GM12878 (cell line): ENCODE measurements around the gene ATXN7L1. TPM values are rescaled to one million over a fixed set of nuclear protein-coding genes. Genes with fewer than 3 reads are reported as not detected.

Experiments
- ATAC-seq: fragments of 200-7000 bp; cut with Tn5 transposase; 3 replicates; pipeline ENCODE4 v1.9.1; 2020; ENCODE audit warnings: mild to moderate bottlenecking, moderate library complexity
- BruUV-seq: library from RNA; stranded (reverse); fragments of 400-500 nt; replicated peaks from 2 replicates; lab custom pipeline; 2021; lab: Mats Ljungman, UMichigan
- CTCF ChIA-PET: fragments of 300-600 bp; sonication (Branson Sonifier 250); formaldehyde crosslinking; extraction: SDS; loops from one replicate; lab custom pipeline; 2021; ENCODE audit warnings: inconsistent platforms; lab: Yijun Ruan, JAX
- POLR2A ChIA-PET: fragments of 350-600 bp; formaldehyde crosslinking; extraction: SDS; loops from one replicate; lab custom pipeline; 2021; ENCODE audit warnings: inconsistent platforms; lab: Charles Lee
- RAD21 ChIA-PET: fragments of 300-600 bp; sonication (Branson Sonifier 250); formaldehyde crosslinking; loops from one replicate; lab custom pipeline; 2023; ENCODE audit warnings: antibody characterized with exemption; ENCODE audit not compliant: unreplicated experiment; lab: Charles Lee
- SMC1A ChIA-PET: fragments of 300-600 bp; sonication (Branson Sonifier 250); formaldehyde crosslinking; loops from one replicate; lab custom pipeline; 2023; ENCODE audit not compliant: unreplicated experiment, uncharacterized antibody; lab: Charles Lee
- DNase-seq: peaks from one replicate; pipeline ENCODE4 v3.0.0-alpha.2; 2011; ENCODE audit warnings: low read depth, low spot score
- FAIRE-seq: peaks from 3 replicates; lab custom pipeline; 2011; peaks lifted over from hg19 to GRCh38; lab: Jason Lieb, UNC
- H2AFZ ChIP-seq: 2 replicates; pipeline ENCODE4 v1.6.0; 2011; ENCODE audit warnings: low read depth, low read length, control low read depth; ENCODE audit not compliant: control insufficient read depth
- H3K27ac ChIP-seq: 2 replicates; pipeline ENCODE4 v1.5.1; 2011; ENCODE audit warnings: control low read depth; ENCODE audit not compliant: control insufficient read depth, insufficient read depth
- H3K27me3 ChIP-seq, 2 experiments: replicated peaks in 1 of 2; 2 replicates each; pipeline versions ENCODE4 v1.6.0 to v1.6.1; 2011; ENCODE audit warnings: low read length in 1 of 2; ENCODE audit not compliant: control insufficient read depth in 2 of 2, insufficient read depth in 2 of 2
- H3K36me3 ChIP-seq, 2 experiments: 2 replicates each; pipeline ENCODE4 v1.5.1; 2011; ENCODE audit warnings: low read length in 1 of 2; ENCODE audit not compliant: control insufficient read depth in 2 of 2, insufficient read depth in 2 of 2
- H3K4me1 ChIP-seq: 2 replicates; pipeline ENCODE4 v1.6.1; 2011; ENCODE audit warnings: mild to moderate bottlenecking, low read length, moderate library complexity, mixed read lengths; ENCODE audit not compliant: control insufficient read depth, insufficient read depth
- H3K4me2 ChIP-seq: 2 replicates; pipeline ENCODE4 v1.6.0; 2011; ENCODE audit warnings: control low read depth; ENCODE audit not compliant: control insufficient read depth, insufficient read depth
- H3K4me3 ChIP-seq: fragments of 200-600 bp; sonication (generic); 2 replicates; pipeline ENCODE4 v1.5.1; 2016
- H3K79me2 ChIP-seq: 2 replicates; pipeline ENCODE4 v1.6.0; 2011; ENCODE audit warnings: low read length; ENCODE audit not compliant: control insufficient read depth, insufficient read depth
- H3K9ac ChIP-seq: 2 replicates; pipeline ENCODE4 v1.8.0; 2011; ENCODE audit warnings: low read length, control low read depth, mixed read lengths; ENCODE audit not compliant: control insufficient read depth, insufficient read depth
- H3K9me3 ChIP-seq: replicated peaks from 3 replicates; pipeline ENCODE4 v1.5.1; 2011; ENCODE audit warnings: mild to moderate bottlenecking, low read length; ENCODE audit not compliant: control insufficient read depth, insufficient read depth
- H4K20me1 ChIP-seq: 2 replicates; pipeline ENCODE4 v1.6.0; 2011; ENCODE audit not compliant: control insufficient read depth, insufficient read depth
- BACH1 ChIP-seq: fragments of 450-650 bp; IDR thresholded peaks from 2 replicates; pipeline ENCODE4 v1.6.1; 2017; ENCODE audit warnings: mild to moderate bottlenecking, borderline replicate concordance
- BCL11A ChIP-seq: IDR thresholded peaks from 2 replicates; pipeline ENCODE4 v1.6.1; 2011; ENCODE audit warnings: low read depth, low read length
- CREM ChIP-seq: IDR thresholded peaks from 2 replicates; pipeline ENCODE4 v1.6.1; 2014; ENCODE audit warnings: antibody characterized with exemption, low read depth
- ESRRA ChIP-seq: IDR thresholded peaks from 2 replicates; pipeline ENCODE4 v1.6.1; 2012; ENCODE audit warnings: mild to moderate bottlenecking, low read length, improper control_type of control experiment
- KAT2A ChIP-seq: conservative IDR thresholded peaks from 2 replicates; pipeline ENCODE4 v1.6.1; 2011; ENCODE audit warnings: low read depth, low read length; ENCODE audit not compliant: control insufficient read depth
- LARP7 ChIP-seq: fragments of 450-650 bp; IDR thresholded peaks from 2 replicates; pipeline ENCODE4 v1.6.1; 2017; ENCODE audit warnings: mild to moderate bottlenecking
- MTA2 ChIP-seq: fragments of 450-650 bp; IDR thresholded peaks from 2 replicates; pipeline ENCODE4 v1.6.1; 2016; ENCODE audit warnings: low read depth, mild to moderate bottlenecking, moderate library complexity
- NBN ChIP-seq: fragments of 450-650 bp; IDR thresholded peaks from 2 replicates; pipeline ENCODE4 v1.6.1; 2016
- NFXL1 ChIP-seq: fragments of 450-650 bp; IDR thresholded peaks from 2 replicates; pipeline ENCODE4 v1.6.1; 2017; ENCODE audit warnings: antibody characterized with exemption, mild to moderate bottlenecking, borderline replicate concordance
- NR2C2 ChIP-seq: IDR thresholded peaks from 2 replicates; pipeline ENCODE4 v1.6.1; 2011; ENCODE audit warnings: borderline replicate concordance, low read depth; ENCODE audit not compliant: control insufficient read depth, insufficient read length
- PAX5 ChIP-seq: IDR thresholded peaks from 2 replicates; pipeline ENCODE4 v1.6.1; 2011; ENCODE audit warnings: low read depth, low read length, borderline replicate concordance
- POLR2AphosphoS5 ChIP-seq: IDR thresholded peaks from 2 replicates; pipeline ENCODE4 v1.6.1; 2011; ENCODE audit warnings: mild to moderate bottlenecking, low read length, inconsistent platforms
- RB1 ChIP-seq: fragments of 450-650 bp; formaldehyde crosslinking; IDR thresholded peaks from 2 replicates; pipeline ENCODE4 v1.6.1; 2017; ENCODE audit warnings: mild to moderate bottlenecking, borderline replicate concordance
- RUNX3 ChIP-seq: IDR thresholded peaks from 2 replicates; pipeline ENCODE4 v1.6.1; 2012; ENCODE audit warnings: low read length, inconsistent platforms
- SMARCA5 ChIP-seq: fragments of 450-650 bp; IDR thresholded peaks from 2 replicates; pipeline ENCODE4 v1.6.1; 2017; ENCODE audit warnings: mild to moderate bottlenecking
- ZNF622 ChIP-seq: fragments of 450-650 bp; IDR thresholded peaks from 2 replicates; pipeline ENCODE4 v1.6.1; 2017; ENCODE audit warnings: mild to moderate bottlenecking, inconsistent platforms
- WGBS: methylation state at CpG from one replicate; pipeline ENCODE4 v1.1.6; 2016; ENCODE audit warnings: low lambda C conversion rate; ENCODE audit not compliant: insufficient replicate concordance, insufficient coverage; ENCODE audit errors: missing lambda C conversion rate; 5-methylcytosine and 5-hydroxymethylcytosine counted together
- in situ Hi-C: fragments of 300-500 bp; cut with MboI; formaldehyde crosslinking; loops from 9 replicates; pipeline ENCODE4 v1.14.3; 2018; ENCODE audit warnings: mixed read lengths
- intact Hi-C: fragments of 100-400 bp; cut with micrococcal nuclease; formaldehyde crosslinking; loops from one replicate; pipeline ENCODE4 v1.14.2; 2022; ENCODE audit not compliant: unreplicated experiment
- polyA plus RNA-seq, 11 experiments: library from polyadenylated mRNA; depleted of rRNA in 4 of 11; unstranded in 6 of 11; stranded (reverse) in 5 of 11; fragments of >200 nt; fragmentation: Nextera tagmentation in 4 of 11; fragmentation: Illumina TruSeq in 1 of 11; extraction: Ambion mirVana in 4 of 11; extraction: Trizol in 1 of 11; gene quantifications; 1 replicate in 1 of 11; 2 replicates in 10 of 11; pipeline versions ENCODE4 v1.2.1 to v1.2.3, GENCODE V29; 2011 to 2016; ENCODE audit warnings: inconsistent platforms in 2 of 11, missing spikeins in 2 of 11, low read depth in 1 of 11
- total RNA-seq, 4 experiments: library from RNA; depleted of rRNA in 3 of 4; stranded (reverse); fragments of >200 nt in 3 of 4; fragmentation: Illumina TruSeq in 1 of 4; extraction: Trizol in 1 of 4; gene quantifications; 2 replicates each; pipeline versions ENCODE4 v1.2.1 to v1.2.3, GENCODE V29; 2013 to 2021
- TF ChIP-seq, protein P1 (sequence below): IDR thresholded peaks from 2 replicates; pipeline ENCODE4 v1.6.1; 2012; ENCODE audit warnings: low read depth, low read length, improper control_type of control experiment
- TF ChIP-seq, protein P2 (sequence below): IDR thresholded peaks from 2 replicates; pipeline ENCODE4 v1.6.1; 2012; ENCODE audit warnings: low read depth, low read length, improper control_type of control experiment
- TF ChIP-seq, protein P3 (sequence below): fragments of 450-650 bp; IDR thresholded peaks from 2 replicates; pipeline ENCODE4 v1.6.1; 2017; ENCODE audit warnings: low read depth, mild to moderate bottlenecking, moderate library complexity

ATXN7L1 gene
- total and polyA plus RNA-seq, 10 of the 15 experiments (the other 5 are each of a cell fraction or from before 2014, with no cell fraction given) = 0.40 to 2.9 (median 1.2) TPM

DNA sequence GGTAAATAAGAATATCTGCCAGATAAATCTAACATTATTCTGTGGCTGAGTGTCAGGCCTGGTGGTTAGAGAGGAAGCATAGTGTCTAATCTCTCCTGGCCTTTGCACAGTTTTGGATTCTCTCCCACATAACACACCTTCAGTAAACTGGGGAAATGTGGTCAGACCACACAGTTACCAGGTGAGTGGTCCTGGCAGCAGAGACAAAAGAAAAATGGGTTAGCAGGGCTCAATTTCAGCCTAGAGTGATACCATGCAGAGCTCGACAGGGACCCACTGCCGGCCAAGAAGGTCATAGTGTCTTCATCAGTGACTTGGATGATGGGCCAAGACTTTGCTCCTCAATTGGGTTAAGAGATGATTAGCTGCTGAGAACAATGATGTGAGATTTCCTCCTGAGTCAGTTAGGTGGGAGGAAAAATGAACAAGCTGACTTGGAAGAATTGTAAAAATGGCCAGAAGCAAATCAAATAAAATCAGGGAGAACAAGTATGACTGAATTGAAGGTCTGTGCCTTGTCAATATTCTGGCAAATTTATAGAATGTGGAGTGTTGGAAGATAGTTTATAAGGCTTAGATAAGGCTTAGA lies 225.9 kb downstream of the ATXN7L1 start:
- Histone ChIP-seq H3K27me3 (no peaks in the 10 kb centered on the region; a peak in 2 of 4 replicates), H3K4me2 (no peak overlapping the region), H3K79me2 (no peaks in the 10 kb centered on the region), H3K9me3 (no peaks in the 10 kb centered on the region), H3K4me1 (no peaks in the 10 kb centered on the region), H2AFZ (no peak overlapping the region), H3K36me3 (no peaks in the 10 kb centered on the region), H4K20me1 (no peaks in the 10 kb centered on the region; the same call in 1 of the 2 replicates)
- FAIRE-seq = no peak
- ATAC-seq = no peak
- CTCF ChIA-PET = interaction anchor here (1.0 to 1.7 kb wide), 2 partner anchors 23 to 392 kb away, joined by 4 to 5 read pairs; no protein-coding TSS in a partner anchor
- POLR2A ChIA-PET = no interaction called here
- RAD21 ChIA-PET = interaction anchor here (1.0 kb wide), 1 partner anchor 110 kb away, joined by 3 read pairs; no protein-coding TSS in a partner anchor
- no TSS peak for BruUV-seq
- intact Hi-C loops = loop anchor here (1.0 to 10.0 kb wide), 4 partner anchors 97 to 516 kb away; no protein-coding TSS in a partner anchor
- TF ChIP-seq POLR2AphosphoS5 = no peak
- no peak for TF ChIP-seq NBN
- TF ChIP-seq MTA2 = no peak
- TF ChIP-seq, protein P1, sequence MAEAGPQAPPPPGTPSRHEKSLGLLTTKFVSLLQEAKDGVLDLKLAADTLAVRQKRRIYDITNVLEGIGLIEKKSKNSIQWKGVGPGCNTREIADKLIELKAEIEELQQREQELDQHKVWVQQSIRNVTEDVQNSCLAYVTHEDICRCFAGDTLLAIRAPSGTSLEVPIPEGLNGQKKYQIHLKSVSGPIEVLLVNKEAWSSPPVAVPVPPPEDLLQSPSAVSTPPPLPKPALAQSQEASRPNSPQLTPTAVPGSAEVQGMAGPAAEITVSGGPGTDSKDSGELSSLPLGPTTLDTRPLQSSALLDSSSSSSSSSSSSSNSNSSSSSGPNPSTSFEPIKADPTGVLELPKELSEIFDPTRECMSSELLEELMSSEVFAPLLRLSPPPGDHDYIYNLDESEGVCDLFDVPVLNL = no peak
- no peak for TF ChIP-seq BACH1
- TF ChIP-seq KAT2A = no peak
- TF ChIP-seq BCL11A = no peak
- TF ChIP-seq SMARCA5 = no peak
- no peak for TF ChIP-seq NR2C2
- no peak for TF ChIP-seq CREM
- no peak for TF ChIP-seq RUNX3
- TF ChIP-seq, protein P2, sequence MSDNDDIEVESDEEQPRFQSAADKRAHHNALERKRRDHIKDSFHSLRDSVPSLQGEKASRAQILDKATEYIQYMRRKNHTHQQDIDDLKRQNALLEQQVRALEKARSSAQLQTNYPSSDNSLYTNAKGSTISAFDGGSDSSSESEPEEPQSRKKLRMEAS = no peak
- no peak for TF ChIP-seq ESRRA
- TF ChIP-seq ZNF622 = no peak
- TF ChIP-seq RB1 = no peak
- no peak for TF ChIP-seq LARP7
- TF ChIP-seq NFXL1 = no peak
- no peak for TF ChIP-seq PAX5
- TF ChIP-seq, protein P3, sequence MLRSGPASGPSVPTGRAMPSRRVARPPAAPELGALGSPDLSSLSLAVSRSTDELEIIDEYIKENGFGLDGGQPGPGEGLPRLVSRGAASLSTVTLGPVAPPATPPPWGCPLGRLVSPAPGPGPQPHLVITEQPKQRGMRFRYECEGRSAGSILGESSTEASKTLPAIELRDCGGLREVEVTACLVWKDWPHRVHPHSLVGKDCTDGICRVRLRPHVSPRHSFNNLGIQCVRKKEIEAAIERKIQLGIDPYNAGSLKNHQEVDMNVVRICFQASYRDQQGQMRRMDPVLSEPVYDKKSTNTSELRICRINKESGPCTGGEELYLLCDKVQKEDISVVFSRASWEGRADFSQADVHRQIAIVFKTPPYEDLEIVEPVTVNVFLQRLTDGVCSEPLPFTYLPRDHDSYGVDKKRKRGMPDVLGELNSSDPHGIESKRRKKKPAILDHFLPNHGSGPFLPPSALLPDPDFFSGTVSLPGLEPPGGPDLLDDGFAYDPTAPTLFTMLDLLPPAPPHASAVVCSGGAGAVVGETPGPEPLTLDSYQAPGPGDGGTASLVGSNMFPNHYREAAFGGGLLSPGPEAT = no peak
- TF ChIP-seq, all 136 proteins: peak for 0
- no peak for DNase-seq
- Histone ChIP-seq H3K4me3 (no peak overlapping the region), H3K9ac (no peak overlapping the region), H3K27ac (no peak overlapping the region)
- 96% methylated on average over 2 of the region's 2 CpGs for WGBS
- in situ Hi-C loops = no loop called here
- SMC1A ChIA-PET = no interaction called here
